HG02938 (cell line): ENCODE results near the gene CHD5.

ENCODE experiments used
- ATAC-seq: cut with Tn5 transposase; IDR thresholded peaks from one replicate; pipeline ENCODE4 v1.9.1; 2021; ENCODE audit warnings: mild to moderate bottlenecking, moderate library complexity; ENCODE audit not compliant: unreplicated experiment

CHD5 gene

GRCh38 chr1:6157132-6157527 is 23.0 kb downstream of the CHD5 start:
- ATAC-seq: no peak

GRCh38 chr1:6154525-6155319 is 25.4 kb downstream of the CHD5 start:
- ATAC-seq: no peak

- no peak for ATAC-seq
Observed at GRCh38 chr1:6152882-6153281, 27.2 kb downstream of the CHD5 start.

GRCh38 chr1:6152181-6152580 is 27.9 kb downstream of the CHD5 start:
- no peak for ATAC-seq

GRCh38 chr1:6151291-6151822 is 28.8 kb downstream of the CHD5 start:
- no peak for ATAC-seq

- ATAC-seq: no peak
Observed at GRCh38 chr1:6150006-6150938, 29.8 kb downstream of the CHD5 start.

GRCh38 chr1:6149597-6149996 is 30.5 kb downstream of the CHD5 start:
- no peak for ATAC-seq

- no peak for ATAC-seq
Observed at GRCh38 chr1:6148497-6149241, 31.5 kb downstream of the CHD5 start.

GRCh38 chr1:6145864-6146410 is 34.2 kb downstream of the CHD5 start:
- no peak for ATAC-seq

GRCh38 chr1:6145396-6145750 is 34.7 kb downstream of the CHD5 start:
- ATAC-seq: no peak

- no peak for ATAC-seq
Observed at GRCh38 chr1:6144647-6145395, 35.3 kb downstream of the CHD5 start.

GRCh38 chr1:6144175-6144574 is 35.9 kb downstream of the CHD5 start:
- no peak for ATAC-seq

GRCh38 chr1:6143395-6143794 is 36.7 kb downstream of the CHD5 start:
- no peak for ATAC-seq

GRCh38 chr1:6142734-6143133 is 37.4 kb downstream of the CHD5 start:
- ATAC-seq: no peak

- no peak for ATAC-seq
Observed at GRCh38 chr1:6142036-6142621, 38.0 kb downstream of the CHD5 start.

GRCh38 chr1:6141592-6141991 is 38.5 kb downstream of the CHD5 start:
- ATAC-seq: no peak

GRCh38 chr1:6140413-6140812 is 39.7 kb downstream of the CHD5 start:
- no peak for ATAC-seq

- ATAC-seq: no peak
Observed at GRCh38 chr1:6137758-6138157, 42.4 kb downstream of the CHD5 start.

GRCh38 chr1:6136516-6137220 is 43.5 kb downstream of the CHD5 start:
- ATAC-seq: no peak
